Measurements from ENCODE around the gene ZNF77.

DNA sequence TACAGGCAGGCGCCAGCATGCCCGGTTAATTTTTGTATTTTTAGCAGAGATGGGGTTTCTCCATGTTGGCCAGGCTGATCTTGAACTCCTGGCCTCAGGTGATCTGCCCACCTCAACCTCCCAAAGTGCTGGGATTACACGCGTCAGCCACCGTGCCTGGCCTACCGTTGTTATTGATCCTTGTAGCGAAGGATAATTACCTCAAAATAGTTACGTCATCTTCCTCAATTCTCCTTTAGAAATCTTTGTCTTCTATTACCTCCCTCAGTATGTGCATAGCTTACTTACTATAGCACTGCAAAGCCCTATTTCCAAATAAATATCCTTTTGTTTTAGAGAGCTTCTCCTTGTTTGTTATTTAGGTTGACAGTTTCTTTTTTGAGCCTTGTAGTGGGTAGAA, 23.2 kb upstream of the ZNF77 start:
- TF ChIP-seq, protein P1, sequence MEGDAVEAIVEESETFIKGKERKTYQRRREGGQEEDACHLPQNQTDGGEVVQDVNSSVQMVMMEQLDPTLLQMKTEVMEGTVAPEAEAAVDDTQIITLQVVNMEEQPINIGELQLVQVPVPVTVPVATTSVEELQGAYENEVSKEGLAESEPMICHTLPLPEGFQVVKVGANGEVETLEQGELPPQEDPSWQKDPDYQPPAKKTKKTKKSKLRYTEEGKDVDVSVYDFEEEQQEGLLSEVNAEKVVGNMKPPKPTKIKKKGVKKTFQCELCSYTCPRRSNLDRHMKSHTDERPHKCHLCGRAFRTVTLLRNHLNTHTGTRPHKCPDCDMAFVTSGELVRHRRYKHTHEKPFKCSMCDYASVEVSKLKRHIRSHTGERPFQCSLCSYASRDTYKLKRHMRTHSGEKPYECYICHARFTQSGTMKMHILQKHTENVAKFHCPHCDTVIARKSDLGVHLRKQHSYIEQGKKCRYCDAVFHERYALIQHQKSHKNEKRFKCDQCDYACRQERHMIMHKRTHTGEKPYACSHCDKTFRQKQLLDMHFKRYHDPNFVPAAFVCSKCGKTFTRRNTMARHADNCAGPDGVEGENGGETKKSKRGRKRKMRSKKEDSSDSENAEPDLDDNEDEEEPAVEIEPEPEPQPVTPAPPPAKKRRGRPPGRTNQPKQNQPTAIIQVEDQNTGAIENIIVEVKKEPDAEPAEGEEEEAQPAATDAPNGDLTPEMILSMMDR (IDR thresholded peaks at IDR 0.05): no peak
- TF ChIP-seq POLR2A (IDR thresholded peaks at IDR 0.05) (no peak), EP300 (IDR thresholded peaks at IDR 0.05) (no peak)

Data from ovary (tissue), 3 donors.